Cardiac fibroblast (primary cell): Measurements from ENCODE around the gene THADA.

Experiments
- DNase-seq, 2 donors: peaks; one replicate each; pipeline versions ENCODE4 v3.0.0 to v3.0.0-alpha.2; 2010; ENCODE audit warnings: low read depth in 2 of 2
- H3K4me3 ChIP-seq, 2 donors: replicated peaks in 1 of 2; 1 replicate in 1 of 2; 2 replicates in 1 of 2; pipeline ENCODE4 v1.5.1; 2011; ENCODE audit warnings: low read depth in 2 of 2, low read length in 2 of 2, mild to moderate bottlenecking in 2 of 2, moderate library complexity in 1 of 2
- TF ChIP-seq, protein P1 (sequence below): IDR thresholded peaks from one replicate; pipeline ENCODE4 v1.5.1; 2011; ENCODE audit warnings: low read depth, mild to moderate bottlenecking, low read length, inconsistent platforms

THADA gene

DNA sequence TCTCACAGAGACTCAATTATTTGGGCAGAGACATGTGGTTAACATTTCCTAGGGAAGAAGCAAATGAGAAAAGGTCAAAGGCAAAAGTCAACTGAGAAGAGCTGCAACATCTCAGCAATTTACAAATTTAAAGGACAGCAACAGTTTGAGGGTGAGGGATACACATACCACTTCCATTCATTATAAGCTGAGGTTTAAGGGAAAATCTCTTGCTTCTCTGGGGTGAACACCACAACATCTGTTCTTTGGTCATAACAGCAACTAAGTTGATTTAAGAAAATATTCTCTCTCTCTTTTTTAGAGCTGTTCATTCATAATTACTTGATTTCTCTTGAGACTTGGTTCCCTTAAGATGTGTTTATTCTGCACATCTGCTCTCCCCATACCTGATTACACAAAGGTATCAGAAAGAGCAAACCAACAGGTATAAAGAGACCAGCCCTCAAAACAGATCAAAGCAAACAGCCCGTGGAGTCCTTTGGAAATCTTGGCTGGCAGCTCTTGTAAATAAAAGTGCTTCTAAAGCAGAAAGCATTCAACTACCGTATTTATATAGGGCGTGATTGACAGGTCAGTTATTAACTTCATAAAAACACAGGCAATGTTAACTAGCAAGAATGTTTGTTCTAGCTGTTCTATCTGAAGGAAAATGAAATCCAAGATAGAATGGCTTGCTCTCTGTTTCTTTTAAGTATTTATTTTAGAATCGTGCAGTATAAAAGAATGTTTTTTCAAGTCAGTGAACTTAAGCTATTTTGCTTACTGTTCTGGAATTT lies 132.8 kb downstream of the THADA start:
- H3K4me3 ChIP-seq = no peak overlapping the region
- DNase-seq = no peak
- TF ChIP-seq, protein P1, sequence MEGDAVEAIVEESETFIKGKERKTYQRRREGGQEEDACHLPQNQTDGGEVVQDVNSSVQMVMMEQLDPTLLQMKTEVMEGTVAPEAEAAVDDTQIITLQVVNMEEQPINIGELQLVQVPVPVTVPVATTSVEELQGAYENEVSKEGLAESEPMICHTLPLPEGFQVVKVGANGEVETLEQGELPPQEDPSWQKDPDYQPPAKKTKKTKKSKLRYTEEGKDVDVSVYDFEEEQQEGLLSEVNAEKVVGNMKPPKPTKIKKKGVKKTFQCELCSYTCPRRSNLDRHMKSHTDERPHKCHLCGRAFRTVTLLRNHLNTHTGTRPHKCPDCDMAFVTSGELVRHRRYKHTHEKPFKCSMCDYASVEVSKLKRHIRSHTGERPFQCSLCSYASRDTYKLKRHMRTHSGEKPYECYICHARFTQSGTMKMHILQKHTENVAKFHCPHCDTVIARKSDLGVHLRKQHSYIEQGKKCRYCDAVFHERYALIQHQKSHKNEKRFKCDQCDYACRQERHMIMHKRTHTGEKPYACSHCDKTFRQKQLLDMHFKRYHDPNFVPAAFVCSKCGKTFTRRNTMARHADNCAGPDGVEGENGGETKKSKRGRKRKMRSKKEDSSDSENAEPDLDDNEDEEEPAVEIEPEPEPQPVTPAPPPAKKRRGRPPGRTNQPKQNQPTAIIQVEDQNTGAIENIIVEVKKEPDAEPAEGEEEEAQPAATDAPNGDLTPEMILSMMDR = no peak

DNA sequence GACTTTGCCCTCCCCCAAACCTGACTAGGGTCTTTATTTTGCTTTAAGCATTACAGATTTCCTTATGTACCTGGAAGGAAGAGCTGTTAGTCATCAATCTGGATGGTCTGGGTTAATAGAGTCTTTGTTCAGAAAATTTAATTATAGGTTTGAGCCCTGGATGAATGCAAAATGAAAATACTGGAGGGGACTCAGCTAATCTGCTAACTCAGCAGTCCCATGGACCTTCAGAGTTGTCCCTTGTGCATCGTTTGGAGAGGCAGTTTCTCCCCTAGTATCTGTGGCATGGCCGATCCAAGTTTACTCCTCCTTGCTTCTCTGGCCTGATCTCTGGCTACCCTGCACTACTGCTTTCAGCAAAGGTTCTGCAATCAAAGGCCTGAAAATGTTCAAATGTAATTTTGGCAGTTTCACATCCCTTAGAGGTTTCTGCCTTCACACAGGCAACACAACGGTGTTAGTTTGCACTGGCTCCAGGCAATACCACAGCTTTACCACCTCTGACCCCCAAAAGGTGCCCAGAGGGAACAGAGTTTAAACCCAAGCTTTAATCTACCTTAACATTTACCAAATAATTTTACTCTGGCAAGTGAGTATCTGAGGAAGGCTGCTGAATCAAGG lies 134.3 kb downstream of the THADA start:
- DNase-seq = no peak
- TF ChIP-seq, protein P1 = no peak
- H3K4me3 ChIP-seq = no peak overlapping the region

DNA sequence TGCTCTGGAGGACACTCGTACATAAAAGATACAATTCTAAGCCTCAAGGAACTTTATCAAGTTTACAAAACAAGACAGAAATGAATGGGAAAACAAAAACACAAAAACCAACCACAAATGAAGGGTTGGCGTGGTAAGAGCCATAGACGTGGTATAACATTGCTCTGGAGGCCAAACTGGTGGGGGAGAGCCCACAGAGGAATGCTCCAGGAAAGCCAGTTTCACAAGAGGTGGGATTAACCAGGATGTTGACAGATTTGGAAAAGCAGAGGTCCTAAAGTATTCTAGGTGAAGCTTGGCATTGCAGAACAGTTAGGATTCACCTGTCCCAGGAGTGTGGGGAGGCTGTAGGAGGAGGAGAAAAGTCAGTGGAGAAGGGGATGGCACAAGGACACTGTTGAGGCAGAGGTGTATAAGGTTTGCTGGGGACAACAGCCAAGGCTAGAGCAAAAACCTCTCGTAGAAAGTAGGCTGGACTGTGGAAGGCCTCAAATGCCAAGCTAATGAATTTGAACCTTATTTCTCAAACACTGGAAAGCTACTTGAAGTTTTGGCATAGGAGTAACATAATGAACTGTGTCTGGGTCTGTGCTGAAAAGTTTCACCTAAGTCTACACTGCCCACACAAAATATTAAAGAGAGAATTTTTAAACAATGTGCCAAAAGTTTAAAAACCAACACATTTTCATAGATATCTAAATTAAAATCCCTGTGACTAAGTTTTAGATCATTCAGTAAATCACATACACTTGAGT lies 135.1 kb downstream of the THADA start:
- TF ChIP-seq, protein P1 = no peak
- no peak overlapping the region for H3K4me3 ChIP-seq
- DNase-seq = peak in 1 of 2 donors; percentile 44

DNA sequence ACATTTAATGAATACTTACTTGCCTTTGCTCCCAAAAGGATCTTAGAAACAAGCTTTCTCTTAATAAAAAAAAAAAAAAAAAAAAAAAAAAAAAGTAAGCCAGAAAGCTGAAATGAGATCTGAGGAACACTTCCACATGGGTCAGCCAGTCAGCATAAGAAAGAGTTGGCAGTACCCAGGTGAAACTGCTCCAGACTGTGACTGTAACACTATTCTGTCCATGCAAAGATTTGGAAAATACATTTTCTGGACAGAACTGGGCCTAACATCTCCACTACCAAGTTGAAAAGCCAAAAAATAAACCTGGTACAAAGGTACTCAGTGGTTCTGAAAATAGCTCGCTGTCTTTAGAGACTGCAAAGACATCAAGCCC lies 135.7 kb downstream of the THADA start:
- TF ChIP-seq, protein P1 = no peak
- no peak for DNase-seq
- no peak overlapping the region for H3K4me3 ChIP-seq

DNA sequence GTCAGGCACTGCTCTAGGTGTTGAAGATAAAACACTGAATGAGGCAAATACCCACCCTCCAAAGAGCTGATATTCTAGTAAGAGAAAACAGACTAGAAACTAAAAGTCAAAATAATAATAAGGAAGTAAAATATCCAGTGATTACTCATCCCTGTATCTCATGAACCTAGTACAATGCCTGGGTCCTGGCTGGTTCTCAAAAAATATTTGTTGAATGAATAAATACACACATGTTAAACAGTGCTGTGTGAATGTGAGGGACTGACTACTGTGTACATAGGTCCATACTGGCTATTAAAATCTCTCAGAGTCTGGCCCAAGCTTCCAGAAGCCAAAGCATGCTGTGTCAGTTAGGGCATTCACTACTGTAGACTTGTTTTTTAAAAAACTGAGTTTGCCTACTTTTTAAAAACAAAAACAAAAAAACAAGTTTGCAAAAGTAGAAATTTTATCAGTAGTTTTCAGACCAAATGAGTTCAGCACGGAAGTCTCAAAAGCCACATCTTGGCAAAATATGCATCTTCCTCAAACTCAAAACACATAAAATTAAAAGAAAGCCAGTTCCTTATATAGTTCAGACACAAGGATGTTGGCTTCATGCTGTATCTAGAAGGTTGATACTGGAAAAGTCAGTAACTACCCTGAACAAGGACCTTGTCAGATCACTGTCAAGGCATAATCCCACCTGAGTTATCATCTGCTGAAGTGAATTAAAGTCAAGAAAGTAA lies 136.2 kb downstream of the THADA start:
- TF ChIP-seq, protein P1 = no peak
- no peak overlapping the region for H3K4me3 ChIP-seq
- DNase-seq = peak; percentile 63 to 91

DNA sequence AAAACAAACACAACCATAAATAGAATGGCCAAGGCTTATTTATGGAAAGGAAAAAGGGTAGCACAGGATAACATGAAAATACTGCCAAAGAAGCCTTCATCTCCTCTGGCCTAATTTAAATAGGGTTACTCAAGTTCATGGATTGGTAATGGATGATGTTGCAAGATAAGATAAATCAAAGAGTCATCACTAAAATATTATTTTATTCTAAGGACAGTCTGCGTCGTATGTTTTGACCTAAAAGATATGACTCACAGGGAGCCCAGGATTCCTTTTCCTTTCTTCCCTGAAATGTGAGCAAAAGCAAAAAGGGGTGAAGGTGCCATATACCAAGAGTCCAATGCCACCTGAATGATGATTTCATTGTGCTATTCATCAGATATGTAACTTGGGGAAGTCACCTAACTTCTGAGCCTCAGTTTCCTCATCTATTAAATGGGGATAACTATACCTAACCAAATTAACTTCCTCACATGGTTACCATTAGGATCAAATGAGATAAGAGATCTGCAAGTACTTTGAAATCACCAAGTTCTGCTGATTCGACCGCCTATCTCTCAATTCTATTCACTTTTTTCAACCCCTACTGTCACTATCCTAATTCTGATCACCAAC lies 137.7 kb downstream of the THADA start:
- no peak overlapping the region for H3K4me3 ChIP-seq
- TF ChIP-seq, protein P1 = no peak
- DNase-seq = peak; percentile 51 to 87
